Astrocyte (in vitro differentiated cells and primary cell): ENCODE data around the gene LST1. TPM values are rescaled to one million over a fixed set of nuclear protein-coding genes. Genes with fewer than 3 reads are reported as not detected.

Experiments used
- DNase-seq: peaks from one replicate; pipeline ENCODE4 v3.0.0-alpha.2; 2010; ENCODE audit warnings: low read depth
- FAIRE-seq: peaks from 2 replicates; lab custom pipeline; 2011; peaks lifted over from hg19 to GRCh38; lab: Jason Lieb, UNC
- H2AFZ ChIP-seq: 2 replicates; pipeline ENCODE4 v1.6.0; 2012; ENCODE audit warnings: low read depth, low read length, inconsistent platforms
- H3K27ac ChIP-seq: 2 replicates; pipeline ENCODE4 v1.5.1; 2011; ENCODE audit warnings: low read depth, low read length, inconsistent platforms
- H3K27me3 ChIP-seq: 2 replicates; pipeline ENCODE4 v1.6.0; 2011; ENCODE audit warnings: low read length, inconsistent platforms; ENCODE audit not compliant: insufficient read depth
- H3K36me3 ChIP-seq: 2 replicates; pipeline ENCODE4 v1.5.1; 2011; ENCODE audit warnings: low read length, inconsistent platforms; ENCODE audit not compliant: insufficient read depth
- H3K4me1 ChIP-seq: 2 replicates; pipeline ENCODE4 v1.5.1; 2011; ENCODE audit warnings: low read length, inconsistent platforms; ENCODE audit not compliant: insufficient read depth
- H3K4me2 ChIP-seq: 2 replicates; pipeline ENCODE4 v1.6.0; 2012; ENCODE audit warnings: low read length, inconsistent platforms
- H3K4me3 ChIP-seq: 2 replicates; pipeline ENCODE4 v1.5.1; 2011; ENCODE audit warnings: low read depth, mild to moderate bottlenecking, low read length, inconsistent platforms; ENCODE audit not compliant: insufficient read depth
- H3K79me2 ChIP-seq: 2 replicates; pipeline ENCODE4 v1.6.0; 2012; ENCODE audit warnings: mild to moderate bottlenecking, low read length, inconsistent platforms; ENCODE audit not compliant: insufficient read depth
- H3K9ac ChIP-seq: 2 replicates; pipeline ENCODE4 v1.6.0; 2012; ENCODE audit warnings: mild to moderate bottlenecking, low read length, inconsistent platforms
- H3K9me3 ChIP-seq: 2 replicates; pipeline ENCODE4 v1.5.1; 2012; ENCODE audit warnings: low read depth, mild to moderate bottlenecking, low read length, inconsistent platforms; ENCODE audit not compliant: insufficient read depth
- H4K20me1 ChIP-seq: 2 replicates; pipeline ENCODE4 v1.6.0; 2012; ENCODE audit warnings: low read length, inconsistent platforms; ENCODE audit not compliant: insufficient read depth
- H3K27ac Mint-ChIP-seq: one replicate; pipeline ENCODE4 v1.8.0; 2021; ENCODE audit warnings: mild to moderate bottlenecking, mixed read lengths; ENCODE audit not compliant: unreplicated experiment
- H3K27me3 Mint-ChIP-seq: one replicate; pipeline ENCODE4 v1.8.0; 2021; ENCODE audit warnings: low read depth, mixed read lengths; ENCODE audit not compliant: unreplicated experiment
- H3K36me3 Mint-ChIP-seq: one replicate; pipeline ENCODE4 v1.8.0; 2021; ENCODE audit warnings: low read depth, mixed read lengths; ENCODE audit not compliant: unreplicated experiment
- H3K4me1 Mint-ChIP-seq: one replicate; pipeline ENCODE4 v1.8.0; 2021; ENCODE audit warnings: low read depth, mixed read lengths; ENCODE audit not compliant: unreplicated experiment
- H3K4me3 Mint-ChIP-seq: one replicate; pipeline ENCODE4 v1.8.0; 2021; ENCODE audit warnings: mild to moderate bottlenecking, moderate library complexity, mixed read lengths; ENCODE audit not compliant: unreplicated experiment
- H3K9me3 Mint-ChIP-seq: one replicate; pipeline ENCODE4 v1.8.0; 2021; ENCODE audit warnings: mild to moderate bottlenecking, mixed read lengths; ENCODE audit not compliant: unreplicated experiment
- EZH2 ChIP-seq: IDR thresholded peaks from 2 replicates; pipeline ENCODE4 v1.6.1; 2012; ENCODE audit warnings: mild to moderate bottlenecking, low read length, inconsistent platforms; ENCODE audit not compliant: insufficient read depth
- total RNA-seq: library from RNA; stranded (reverse); gene quantifications from 2 replicates; pipeline ENCODE4 v1.2.1, GENCODE V29; 2021
- TF ChIP-seq, protein P1 (sequence below): IDR thresholded peaks from 2 replicates; pipeline ENCODE4 v1.5.1; 2011; ENCODE audit warnings: low read depth, mild to moderate bottlenecking, inconsistent platforms, low read length, moderate library complexity; ENCODE audit not compliant: insufficient read depth

The LST1 gene
- total RNA-seq, 1 donor from 2014 or later = not detected

- DNase-seq = peak; percentile 95
Observed at GRCh38 chr6:31541658-31542521, 44.2 kb upstream of the LST1 start, which contains the start of gene DDX39B. Gene DDX39B (minus strand): TSS chr6:31542003. CDS start chr6:31540532, 1,471 bp downstream.

DNA sequence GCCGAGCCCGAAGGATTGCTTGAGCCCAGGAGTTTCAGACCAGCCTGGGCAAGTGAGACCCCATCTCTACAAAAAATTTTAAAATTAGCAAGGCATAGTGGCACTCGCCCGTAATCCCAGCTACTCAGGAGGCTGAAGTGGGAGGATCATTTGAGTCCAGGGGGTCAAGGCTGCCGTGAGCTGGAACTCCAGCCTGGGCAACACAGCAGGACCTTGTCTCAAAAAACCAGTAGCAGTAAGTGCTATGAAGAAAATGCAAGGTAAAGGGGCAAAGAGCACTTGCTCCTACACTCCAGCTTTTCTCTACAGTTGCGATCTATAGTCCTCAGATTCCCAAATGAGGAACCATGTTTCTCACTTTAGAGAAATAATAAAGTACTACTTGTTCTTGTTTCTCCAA is 42.4 kb upstream of the LST1 start:
- Histone ChIP-seq H3K27me3 (no peaks in the 10 kb centered on the region), H3K4me2 (no peak overlapping the region), H3K4me3 (no peak overlapping the region), H4K20me1 (peaks cover 24% of the 10 kb centered on the region), H3K4me1 (peaks cover 45% of the 10 kb centered on the region), H3K36me3 (peaks cover 12% of the 10 kb centered on the region), H3K9me3 (no peaks in the 10 kb centered on the region), H2AFZ (no peak overlapping the region), H3K9ac (no peak overlapping the region), H3K27ac (no peak overlapping the region), H3K79me2 (peaks cover 40% of the 10 kb centered on the region)
- Mint-ChIP-seq H3K4me3 (no peak overlapping the region), H3K27ac (no peak overlapping the region), H3K4me1 (peaks cover 31% of the 10 kb centered on the region), H3K27me3 (no peaks in the 10 kb centered on the region), H3K9me3 (no peaks in the 10 kb centered on the region), H3K36me3 (peaks cover 22% of the 10 kb centered on the region)
- no peak for FAIRE-seq
- no peak for DNase-seq
- TF ChIP-seq, protein P1, sequence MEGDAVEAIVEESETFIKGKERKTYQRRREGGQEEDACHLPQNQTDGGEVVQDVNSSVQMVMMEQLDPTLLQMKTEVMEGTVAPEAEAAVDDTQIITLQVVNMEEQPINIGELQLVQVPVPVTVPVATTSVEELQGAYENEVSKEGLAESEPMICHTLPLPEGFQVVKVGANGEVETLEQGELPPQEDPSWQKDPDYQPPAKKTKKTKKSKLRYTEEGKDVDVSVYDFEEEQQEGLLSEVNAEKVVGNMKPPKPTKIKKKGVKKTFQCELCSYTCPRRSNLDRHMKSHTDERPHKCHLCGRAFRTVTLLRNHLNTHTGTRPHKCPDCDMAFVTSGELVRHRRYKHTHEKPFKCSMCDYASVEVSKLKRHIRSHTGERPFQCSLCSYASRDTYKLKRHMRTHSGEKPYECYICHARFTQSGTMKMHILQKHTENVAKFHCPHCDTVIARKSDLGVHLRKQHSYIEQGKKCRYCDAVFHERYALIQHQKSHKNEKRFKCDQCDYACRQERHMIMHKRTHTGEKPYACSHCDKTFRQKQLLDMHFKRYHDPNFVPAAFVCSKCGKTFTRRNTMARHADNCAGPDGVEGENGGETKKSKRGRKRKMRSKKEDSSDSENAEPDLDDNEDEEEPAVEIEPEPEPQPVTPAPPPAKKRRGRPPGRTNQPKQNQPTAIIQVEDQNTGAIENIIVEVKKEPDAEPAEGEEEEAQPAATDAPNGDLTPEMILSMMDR = no peak
- no peak for TF ChIP-seq EZH2

More at GRCh38 chr6:31541658-31542521, 44.2 kb upstream of the LST1 start, which contains the start of gene DDX39B:
- peaks cover 30% of the 10 kb centered on the region for H3K4me1 Mint-ChIP-seq
- TF ChIP-seq, protein P1 = no peak
- TF ChIP-seq EZH2 = no peak
- Histone ChIP-seq H3K4me3 (peak within 1 kb of the TSS; percentile 84), H3K9ac (peak within 1 kb of the TSS; percentile 96), H2AFZ (peak within 1 kb of the TSS; percentile 80), H3K4me1 (peaks cover 38% of the 10 kb centered on the region), H3K9me3 (no peaks in the 10 kb centered on the region), H3K36me3 (peaks cover 25% of the 10 kb centered on the region), H4K20me1 (peaks cover 40% of the 10 kb centered on the region), H3K27ac (peak within 1 kb of the TSS; percentile 98), H3K79me2 (peaks cover 48% of the 10 kb centered on the region), H3K27me3 (no peaks in the 10 kb centered on the region), H3K4me2 (peak within 1 kb of the TSS; percentile 95)
- FAIRE-seq = no peak
- H3K4me3 Mint-ChIP-seq = peak within 1 kb of the TSS; percentile 100
- no peaks in the 10 kb centered on the region for H3K27me3 Mint-ChIP-seq
- peaks cover 26% of the 10 kb centered on the region for H3K36me3 Mint-ChIP-seq
- peak within 1 kb of the TSS; percentile 98 for H3K27ac Mint-ChIP-seq
- no peaks in the 10 kb centered on the region for H3K9me3 Mint-ChIP-seq
